NOMO-1 treated with DMSO at 0.1 percent for 48 hours (cell line): Measurements from ENCODE around the gene SH3PXD2A.
"Not testable (repeated sequence)": the region's sequence is repeated elsewhere in the genome, so short reads cannot be mapped to it uniquely, and the experiment has no call there.

ENCODE experiments used
- DNase-seq: peaks from one replicate; lab custom pipeline; 2025; ENCODE audit not compliant: unreplicated experiment; lab: John Stamatoyannopoulos, UW

The SH3PXD2A gene

GRCh38 chr10:103793920-103794883, 61.2 kb downstream of the SH3PXD2A start:
- DNase-seq = no peak

GRCh38 chr10:103793429-103793828, 61.9 kb downstream of the SH3PXD2A start:
- DNase-seq = no peak

GRCh38 chr10:103792547-103792946, 62.8 kb downstream of the SH3PXD2A start:
- DNase-seq = no peak

GRCh38 chr10:103791858-103792257, 63.5 kb downstream of the SH3PXD2A start:
- no peak for DNase-seq

- no peak for DNase-seq
These were observed 64.1 kb downstream of the SH3PXD2A start for GRCh38 chr10:103791291-103791690.

- no peak for DNase-seq
These were observed 64.8 kb downstream of the SH3PXD2A start for GRCh38 chr10:103790580-103790979.

- peak; percentile 28 for DNase-seq
These were observed 65.6 kb downstream of the SH3PXD2A start for GRCh38 chr10:103789771-103790201.

GRCh38 chr10:103789161-103789560, 66.2 kb downstream of the SH3PXD2A start:
- no peak for DNase-seq

GRCh38 chr10:103787331-103787730, 68.0 kb downstream of the SH3PXD2A start:
- DNase-seq = no peak

- DNase-seq = no peak
These were observed 69.4 kb downstream of the SH3PXD2A start for GRCh38 chr10:103786020-103786419.

GRCh38 chr10:103784723-103785418, 70.5 kb downstream of the SH3PXD2A start:
- DNase-seq = no peak

- no peak for DNase-seq
These were observed 71.3 kb downstream of the SH3PXD2A start for GRCh38 chr10:103784089-103784488.

- DNase-seq = no peak
These were observed 71.7 kb downstream of the SH3PXD2A start for GRCh38 chr10:103783681-103784080.

GRCh38 chr10:103781329-103782061, 73.9 kb downstream of the SH3PXD2A start:
- no peak for DNase-seq

- no peak for DNase-seq
These were observed 74.9 kb downstream of the SH3PXD2A start for GRCh38 chr10:103780242-103781149.

GRCh38 chr10:103778358-103779139, 76.8 kb downstream of the SH3PXD2A start:
- DNase-seq = no peak

GRCh38 chr10:103776878-103777591, 78.3 kb downstream of the SH3PXD2A start:
- no peak for DNase-seq

GRCh38 chr10:103775776-103776175, 79.6 kb downstream of the SH3PXD2A start:
- no peak for DNase-seq

GRCh38 chr10:103772846-103773245, 82.5 kb downstream of the SH3PXD2A start:
- not testable (repeated sequence) for DNase-seq
